ENCODE data around the gene IFNL4.

Gene IFNL4

GRCh38 chr19:39263912-39264305 is 15.3 kb upstream of the IFNL4 start:
- Histone ChIP-seq H3K9me3 (ENCODE audit: severe bottlenecking) (no peaks in the 10 kb centered on the region), H3K36me3 (no peaks in the 10 kb centered on the region), H3K27ac (no peak overlapping the region), H3K4me3 (ENCODE audit: low read depth, low read length) (no peak overlapping the region), H3K27me3 (ENCODE audit: insufficient read depth, low read depth, severe bottlenecking) (no peaks in the 10 kb centered on the region)
- DNase-seq, result no peak
- no peak for TF ChIP-seq CTCF (IDR thresholded peaks at IDR 0.05; ENCODE audit: low read depth, low read length)

- no peak for TF ChIP-seq CTCF (IDR thresholded peaks at IDR 0.05; ENCODE audit: low read depth, low read length)
- DNase-seq, result no peak
- Histone ChIP-seq H3K4me3 (ENCODE audit: low read depth, low read length) (no peak overlapping the region), H3K36me3 (no peaks in the 10 kb centered on the region), H3K27ac (no peak overlapping the region), H3K9me3 (ENCODE audit: severe bottlenecking) (no peaks in the 10 kb centered on the region), H3K27me3 (ENCODE audit: insufficient read depth, low read depth, severe bottlenecking) (no peaks in the 10 kb centered on the region)
These were observed 13.8 kb upstream of the IFNL4 start for GRCh38 chr19:39262496-39262895.

GRCh38 chr19:39261704-39262103 is 13.0 kb upstream of the IFNL4 start:
- no peak overlapping the region for H3K4me3 ChIP-seq (ENCODE audit: low read depth, low read length)
- TF ChIP-seq CTCF (IDR thresholded peaks at IDR 0.05; ENCODE audit: low read depth, low read length), result no peak
- no peak for DNase-seq
- H3K27me3 ChIP-seq (ENCODE audit: insufficient read depth, low read depth, severe bottlenecking), result no peaks in the 10 kb centered on the region
- H3K9me3 ChIP-seq (ENCODE audit: severe bottlenecking), result no peaks in the 10 kb centered on the region
- H3K36me3 ChIP-seq, result no peaks in the 10 kb centered on the region
- no peak overlapping the region for H3K27ac ChIP-seq

GRCh38 chr19:39257227-39257626 is 8.6 kb upstream of the IFNL4 start:
- Histone ChIP-seq H3K9me3 (ENCODE audit: severe bottlenecking) (no peaks in the 10 kb centered on the region), H3K4me3 (ENCODE audit: low read depth, low read length) (no peak overlapping the region), H3K27me3 (ENCODE audit: insufficient read depth, low read depth, severe bottlenecking) (no peaks in the 10 kb centered on the region), H3K27ac (no peak overlapping the region), H3K36me3 (no peaks in the 10 kb centered on the region)
- no peak for TF ChIP-seq CTCF (IDR thresholded peaks at IDR 0.05; ENCODE audit: low read depth, low read length)
- no peak for DNase-seq

GRCh38 chr19:39254531-39255345 is 6.1 kb upstream of the IFNL4 start:
- Histone ChIP-seq H3K27me3 (ENCODE audit: insufficient read depth, low read depth, severe bottlenecking) (no peaks in the 10 kb centered on the region), H3K36me3 (no peaks in the 10 kb centered on the region), H3K27ac (no peak overlapping the region), H3K4me3 (ENCODE audit: low read depth, low read length) (no peak overlapping the region), H3K9me3 (ENCODE audit: severe bottlenecking) (no peaks in the 10 kb centered on the region)
- TF ChIP-seq CTCF (IDR thresholded peaks at IDR 0.05; ENCODE audit: low read depth, low read length), result no peak
- DNase-seq, result no peak
